ENCODE measurements around the gene PLA2G15. TPM values are rescaled to one million over a fixed set of nuclear protein-coding genes. Genes with fewer than 3 reads are reported as not detected.

PLA2G15 gene
- total RNA-seq = 32.9 TPM

- peak; percentile 90 to 95 (median 93) for DNase-seq (ENCODE audit: low read depth in 2 of 3, low spot score in 2 of 3)
These were observed at the start of gene PLA2G15 for GRCh38 chr16:68244903-68245853. Gene PLA2G15 (plus strand): TSS chr16:68245373. CDS start chr16:68245427, 54 bp downstream.

- DNase-seq (ENCODE audit: low read depth in 2 of 3, low spot score in 2 of 3) = no peak
These were observed 47.9 kb upstream of the PLA2G15 start for GRCh38 chr16:68197250-68197649.

- no peak for DNase-seq (ENCODE audit: low read depth in 2 of 3, low spot score in 2 of 3)
These were observed 44.9 kb upstream of the PLA2G15 start for GRCh38 chr16:68200088-68200783.

GRCh38 chr16:68202091-68202519 lies 43.1 kb upstream of the PLA2G15 start:
- DNase-seq (ENCODE audit: low read depth in 2 of 3, low spot score in 2 of 3) = no peak

- no peak for DNase-seq (ENCODE audit: low read depth in 2 of 3, low spot score in 2 of 3)
These were observed 38.9 kb upstream of the PLA2G15 start for GRCh38 chr16:68206245-68206644.

- DNase-seq (ENCODE audit: low read depth in 2 of 3, low spot score in 2 of 3) = no peak
These were observed 30.4 kb upstream of the PLA2G15 start for GRCh38 chr16:68214726-68215125.

GRCh38 chr16:68215302-68215701 lies 29.9 kb upstream of the PLA2G15 start:
- no peak for DNase-seq (ENCODE audit: low read depth in 2 of 3, low spot score in 2 of 3)

- DNase-seq (ENCODE audit: low read depth in 2 of 3, low spot score in 2 of 3) = no peak
These were observed 28.9 kb upstream of the PLA2G15 start for GRCh38 chr16:68216240-68216639.

- no peak for DNase-seq (ENCODE audit: low read depth in 2 of 3, low spot score in 2 of 3)
These were observed 27.7 kb upstream of the PLA2G15 start for GRCh38 chr16:68217506-68217905.

GRCh38 chr16:68219725-68220351 lies 25.3 kb upstream of the PLA2G15 start:
- DNase-seq (ENCODE audit: low read depth in 2 of 3, low spot score in 2 of 3) = no peak

- no peak for DNase-seq (ENCODE audit: low read depth in 2 of 3, low spot score in 2 of 3)
These were observed 22.1 kb upstream of the PLA2G15 start for GRCh38 chr16:68223072-68223471.

- DNase-seq (ENCODE audit: low read depth in 2 of 3, low spot score in 2 of 3) = no peak
These were observed 19.1 kb upstream of the PLA2G15 start for GRCh38 chr16:68226116-68226515.

- DNase-seq (ENCODE audit: low read depth in 2 of 3, low spot score in 2 of 3) = no peak
These were observed 17.9 kb upstream of the PLA2G15 start for GRCh38 chr16:68227183-68227793.

GRCh38 chr16:68227850-68228553 lies 17.2 kb upstream of the PLA2G15 start:
- no peak for DNase-seq (ENCODE audit: low read depth in 2 of 3, low spot score in 2 of 3)

GRCh38 chr16:68228652-68229051 lies 16.5 kb upstream of the PLA2G15 start:
- DNase-seq (ENCODE audit: low read depth in 2 of 3, low spot score in 2 of 3) = no peak

GRCh38 chr16:68229431-68230175 lies 15.6 kb upstream of the PLA2G15 start:
- DNase-seq (ENCODE audit: low read depth in 2 of 3, low spot score in 2 of 3) = peak in 2 of 3 donors; percentile 42 to 77

GRCh38 chr16:68230176-68230571 lies 15.0 kb upstream of the PLA2G15 start:
- DNase-seq (ENCODE audit: low read depth in 2 of 3, low spot score in 2 of 3) = no peak

GRCh38 chr16:68230956-68231355 lies 14.2 kb upstream of the PLA2G15 start:
- DNase-seq (ENCODE audit: low read depth in 2 of 3, low spot score in 2 of 3) = no peak

GRCh38 chr16:68231384-68232136 lies 13.6 kb upstream of the PLA2G15 start:
- no peak for DNase-seq (ENCODE audit: low read depth in 2 of 3, low spot score in 2 of 3)
